CD8-positive, alpha-beta memory T cell (primary cell): Measurements from ENCODE around the gene RAET1E. TPM values are rescaled to one million over a fixed set of nuclear protein-coding genes. Genes with fewer than 3 reads are reported as not detected.
"Not testable (repeated sequence)": the region's sequence is repeated elsewhere in the genome, so short reads cannot be mapped to it uniquely, and the experiment has no call there.

Source experiments
- CTCF ChIA-PET: fragments of 350-600 bp; sonication (Branson Sonifier 250); formaldehyde crosslinking; loops from one replicate; lab custom pipeline; 2021; ENCODE audit warnings: antibody characterized with exemption; lab: Charles Lee
- POLR2A ChIA-PET: fragments of 350-600 bp; sonication (Branson Sonifier 250); formaldehyde crosslinking; loops from one replicate; lab custom pipeline; 2021; ENCODE audit warnings: antibody characterized with exemption; lab: Charles Lee
- DNase-seq, 5 donors: peaks; one replicate each; pipeline versions ENCODE4 v3.0.0 to v3.0.0-alpha.2; 2020 to 2022; ENCODE audit warnings: mixed read lengths in 1 of 5
- H3K27ac ChIP-seq: one replicate; pipeline ENCODE4 v1.7.0; 2013; ENCODE audit warnings: low read depth, mild to moderate bottlenecking, low read length, moderate library complexity
- H3K27me3 ChIP-seq: 2 replicates; pipeline ENCODE4 v1.7.0; 2013; ENCODE audit warnings: low read length, mild to moderate bottlenecking; ENCODE audit not compliant: insufficient read depth, poor library complexity, severe bottlenecking
- H3K36me3 ChIP-seq: 2 replicates; pipeline ENCODE4 v1.7.0; 2013; ENCODE audit warnings: mild to moderate bottlenecking, low read length, moderate library complexity; ENCODE audit not compliant: insufficient read depth
- H3K4me1 ChIP-seq: 2 replicates; pipeline ENCODE4 v1.7.0; 2013; ENCODE audit warnings: mild to moderate bottlenecking, low read length, moderate library complexity; ENCODE audit not compliant: insufficient read depth
- H3K4me3 ChIP-seq: 2 replicates; pipeline ENCODE4 v1.7.0; 2013; ENCODE audit warnings: mild to moderate bottlenecking, low read length
- H3K9me3 ChIP-seq: 2 replicates; pipeline ENCODE4 v1.7.0; 2013; ENCODE audit warnings: mild to moderate bottlenecking, low read length
- H3K27ac Mint-ChIP-seq, 8 donors: one replicate each; pipeline ENCODE4 v1.8.0; 2020 to 2021; ENCODE audit warnings: mixed read lengths in 8 of 8, mild to moderate bottlenecking in 6 of 8, inconsistent platforms in 3 of 8, moderate library complexity in 3 of 8
- H3K27me3 Mint-ChIP-seq, 2 donors: one replicate each; pipeline ENCODE4 v1.8.0; 2020 to 2021; ENCODE audit warnings: mixed read lengths in 2 of 2, mild to moderate bottlenecking in 1 of 2, moderate library complexity in 1 of 2
- H3K36me3 Mint-ChIP-seq, 3 donors: one replicate each; pipeline ENCODE4 v1.8.0; 2020 to 2021; ENCODE audit warnings: mixed read lengths in 3 of 3, inconsistent platforms in 1 of 3, mild to moderate bottlenecking in 1 of 3
- H3K4me1 Mint-ChIP-seq, 3 donors: one replicate each; pipeline ENCODE4 v1.8.0; 2020 to 2021; ENCODE audit warnings: mixed read lengths in 3 of 3, inconsistent platforms in 1 of 3, mild to moderate bottlenecking in 1 of 3
- H3K4me3 Mint-ChIP-seq, 7 donors: one replicate each; pipeline ENCODE4 v1.8.0; 2020 to 2021; ENCODE audit warnings: mixed read lengths in 7 of 7, mild to moderate bottlenecking in 6 of 7, moderate library complexity in 4 of 7, inconsistent platforms in 2 of 7
- H3K9me3 Mint-ChIP-seq, 5 donors: one replicate each; pipeline ENCODE4 v1.8.0; 2020 to 2022; ENCODE audit warnings: mixed read lengths in 5 of 5, mild to moderate bottlenecking in 3 of 5, moderate library complexity in 2 of 5, inconsistent platforms in 1 of 5
- polyA plus RNA-seq: library from polyadenylated mRNA; unstranded; fragments of 300-500 nt; fragmentation: Illumina TruSeq; gene quantifications from one replicate; pipeline ENCODE4 v1.2.3, GENCODE V29; 2021
- total RNA-seq, 2 experiments: library from RNA; stranded (reverse); gene quantifications; one replicate each; pipeline ENCODE4 v1.2.3, GENCODE V29; 2021

RAET1E gene
- total and polyA plus RNA-seq, 3 experiments from 2014 or later, result not detected

DNA sequence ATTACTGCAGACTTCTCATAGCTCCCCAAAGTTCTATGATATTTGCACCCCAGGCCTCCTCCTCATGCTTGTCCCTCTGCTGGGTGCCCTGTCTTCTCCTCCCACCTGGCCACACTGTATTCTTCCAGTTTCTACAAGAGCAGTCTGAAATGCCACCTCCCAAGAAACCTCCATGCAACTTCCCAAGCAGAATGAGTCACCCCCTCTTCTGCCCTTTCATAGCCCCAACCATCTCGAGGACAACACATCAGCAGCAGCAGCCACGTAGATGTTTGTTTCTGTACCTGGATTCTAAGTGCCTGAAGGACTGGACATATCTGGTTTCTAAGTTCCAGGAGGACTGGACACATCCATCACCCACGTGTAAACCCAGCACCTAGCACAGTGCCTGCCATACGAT lies 37.3 kb upstream of the RAET1E start:
- Mint-ChIP-seq H3K27ac (peak overlapping the region in 4 of 8 donors; percentile 2 to 35 (median 5)), H3K4me3 (no peak overlapping the region)

DNA sequence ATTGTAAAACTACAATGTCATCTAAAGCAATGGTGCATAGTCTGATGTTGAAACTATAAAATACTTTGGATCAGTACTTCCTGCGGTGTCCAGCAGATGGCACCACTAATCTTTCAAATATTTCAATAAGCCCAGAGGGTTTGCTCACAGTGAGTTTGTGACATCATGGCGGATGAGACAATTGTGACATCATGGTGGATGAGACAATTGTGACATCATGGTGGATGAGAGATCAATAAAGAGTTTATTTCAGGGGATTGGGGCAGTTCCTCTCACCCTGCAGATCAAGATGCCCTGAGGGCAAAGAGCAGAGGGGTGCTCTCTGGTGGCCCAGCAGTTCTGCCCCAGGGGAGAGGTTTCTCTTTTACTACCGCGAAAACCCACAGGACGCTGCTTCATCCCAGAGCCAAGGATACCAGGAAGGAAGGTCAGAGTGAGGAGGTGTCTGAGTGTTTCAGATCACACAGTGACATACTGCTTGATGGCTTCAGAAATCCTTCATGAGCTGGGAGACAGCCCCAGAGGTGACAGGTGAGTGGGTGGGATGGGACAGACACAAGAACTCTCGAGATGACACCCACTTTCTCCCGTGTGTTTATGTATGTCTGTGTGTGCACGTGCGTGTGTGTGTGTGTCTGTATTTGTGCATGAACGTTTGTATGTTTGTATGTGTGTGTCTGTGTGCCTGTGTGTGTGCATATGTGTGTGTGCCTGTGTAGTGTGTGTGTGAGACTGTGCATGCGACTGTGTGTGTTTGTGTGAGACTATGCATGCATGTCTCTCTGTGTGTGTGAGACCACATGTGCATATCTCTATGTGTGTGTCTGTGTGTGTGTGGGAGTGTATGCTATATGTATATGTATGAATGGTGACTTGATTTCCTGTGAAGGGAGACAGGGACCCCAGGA lies 36.6 kb upstream of the RAET1E start:
- Histone ChIP-seq H3K36me3 (no peaks in the 10 kb centered on the region), H3K27me3 (peaks cover 71% of the 10 kb centered on the region), H3K4me3 (no peak overlapping the region), H3K27ac (no peak overlapping the region), H3K4me1 (peaks cover 20% of the 10 kb centered on the region), H3K9me3 (no peaks in the 10 kb centered on the region)
- Mint-ChIP-seq H3K27ac (peak overlapping the region in 3 of 8 donors; percentile 6 to 48 (median 35)), H3K4me1 (peaks cover 13 to 19% (median 19%) of the 10 kb centered on the region in 3 donors), H3K27me3 (peaks cover 76 to 89% of the 10 kb centered on the region in 2 donors), H3K9me3 (no peaks in the 10 kb centered on the region), H3K4me3 (no peak overlapping the region), H3K36me3 (no peaks in the 10 kb centered on the region)
- POLR2A ChIA-PET, result no interaction called here
- peak; percentile 55 to 79 (median 64) for DNase-seq
- CTCF ChIA-PET, result interaction anchor here (1.0 to 1.8 kb wide), 3 partner anchors 73 to 82 kb away, joined by 4 to 7 read pairs (median 5); no protein-coding TSS in a partner anchor

More for the DNA sequence above, 37.3 kb upstream of the RAET1E start:
- Mint-ChIP-seq H3K9me3 (no peaks in the 10 kb centered on the region), H3K4me1 (peaks cover 13 to 25% (median 19%) of the 10 kb centered on the region in 3 donors), H3K27me3 (peaks cover 77 to 89% of the 10 kb centered on the region in 2 donors), H3K36me3 (no peaks in the 10 kb centered on the region)
- ChIA-PET CTCF (interaction anchor here (1.0 to 1.8 kb wide), 3 partner anchors 72 to 82 kb away, joined by 4 to 7 read pairs (median 5); no protein-coding TSS in a partner anchor), POLR2A (no interaction called here)
- Histone ChIP-seq H3K4me3 (no peak overlapping the region), H3K4me1 (peaks cover 21% of the 10 kb centered on the region), H3K27ac (no peak overlapping the region), H3K36me3 (no peaks in the 10 kb centered on the region), H3K27me3 (peaks cover 72% of the 10 kb centered on the region), H3K9me3 (no peaks in the 10 kb centered on the region)
- DNase-seq, result no peak

DNA sequence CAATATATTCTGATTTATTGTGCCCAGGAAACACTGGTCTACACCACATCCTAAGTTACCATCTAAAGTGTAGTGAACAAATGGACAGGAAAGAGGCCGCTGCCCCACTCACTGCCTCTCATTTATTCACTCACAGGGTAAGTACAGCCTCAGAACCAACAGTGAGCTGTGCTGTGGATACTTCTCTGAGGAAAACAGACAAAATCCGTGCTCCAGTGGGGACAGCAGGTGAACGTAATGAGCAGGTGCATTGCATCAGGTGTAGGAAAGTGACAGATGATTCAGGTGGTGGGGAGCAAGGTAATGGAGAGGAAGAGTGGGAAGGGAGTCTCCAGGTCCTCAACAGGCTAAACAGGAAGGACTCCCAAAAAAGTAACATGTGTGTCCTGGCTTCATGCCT lies 35.5 kb upstream of the RAET1E start:
- no peak overlapping the region for H3K4me3 Mint-ChIP-seq
- CTCF ChIA-PET, result interaction anchor here (1.7 kb wide), 1 partner anchor 84 kb away, joined by 4 read pairs; no protein-coding TSS in a partner anchor
- no peak overlapping the region for H3K4me3 ChIP-seq

DNA sequence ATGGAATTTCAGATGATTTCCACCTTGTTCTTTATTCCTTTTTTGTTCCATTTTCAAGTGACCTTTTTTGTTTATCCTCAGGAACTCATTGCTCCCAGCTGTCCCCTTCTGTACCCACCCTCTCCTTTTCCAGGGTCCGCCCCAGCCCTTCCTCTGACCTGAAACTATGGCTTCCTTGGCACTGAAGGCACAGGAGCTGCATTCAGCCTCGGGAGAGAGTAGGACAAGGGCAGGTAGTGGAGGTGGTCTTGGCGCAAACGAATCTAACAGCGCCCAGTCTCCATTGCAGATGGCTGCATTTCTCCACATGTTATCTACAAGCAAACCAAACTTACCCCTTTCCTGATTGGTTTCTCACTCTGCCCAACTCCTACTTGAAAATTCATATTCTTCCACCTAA lies 35.1 kb upstream of the RAET1E start:
- no peak for DNase-seq
- ChIA-PET CTCF (interaction anchor here (1.7 kb wide), 1 partner anchor 84 kb away, joined by 4 read pairs; no protein-coding TSS in a partner anchor), POLR2A (no interaction called here)
- H3K27ac Mint-ChIP-seq, result no peak overlapping the region
- Histone ChIP-seq H3K4me3 (no peak overlapping the region), H3K27me3 (peaks cover 65% of the 10 kb centered on the region), H3K9me3 (no peaks in the 10 kb centered on the region), H3K36me3 (no peaks in the 10 kb centered on the region), H3K27ac (no peak overlapping the region), H3K4me1 (peaks cover 6% of the 10 kb centered on the region)
- peaks cover 80 to 96% of the 10 kb centered on the region in 2 donors for H3K27me3 Mint-ChIP-seq
- H3K9me3 Mint-ChIP-seq, result no peaks in the 10 kb centered on the region
- peak overlapping the region in 1 of 7 donors; percentile 28 for H3K4me3 Mint-ChIP-seq
- no peaks in the 10 kb centered on the region for H3K36me3 Mint-ChIP-seq
- H3K4me1 Mint-ChIP-seq, result peaks cover 4 to 7% (median 4%) of the 10 kb centered on the region in 3 donors

More for the DNA sequence above, 35.5 kb upstream of the RAET1E start:
- Histone ChIP-seq H3K36me3 (no peaks in the 10 kb centered on the region), H3K27me3 (peaks cover 68% of the 10 kb centered on the region), H3K4me1 (peaks cover 10% of the 10 kb centered on the region), H3K9me3 (no peaks in the 10 kb centered on the region), H3K27ac (no peak overlapping the region)
- peaks cover 76 to 92% of the 10 kb centered on the region in 2 donors for H3K27me3 Mint-ChIP-seq
- no peaks in the 10 kb centered on the region for H3K36me3 Mint-ChIP-seq
- H3K4me1 Mint-ChIP-seq, result peaks cover 6 to 10% (median 8%) of the 10 kb centered on the region in 3 donors
- POLR2A ChIA-PET, result no interaction called here
- no peak for DNase-seq
- no peaks in the 10 kb centered on the region for H3K9me3 Mint-ChIP-seq
- H3K27ac Mint-ChIP-seq, result no peak overlapping the region

DNA sequence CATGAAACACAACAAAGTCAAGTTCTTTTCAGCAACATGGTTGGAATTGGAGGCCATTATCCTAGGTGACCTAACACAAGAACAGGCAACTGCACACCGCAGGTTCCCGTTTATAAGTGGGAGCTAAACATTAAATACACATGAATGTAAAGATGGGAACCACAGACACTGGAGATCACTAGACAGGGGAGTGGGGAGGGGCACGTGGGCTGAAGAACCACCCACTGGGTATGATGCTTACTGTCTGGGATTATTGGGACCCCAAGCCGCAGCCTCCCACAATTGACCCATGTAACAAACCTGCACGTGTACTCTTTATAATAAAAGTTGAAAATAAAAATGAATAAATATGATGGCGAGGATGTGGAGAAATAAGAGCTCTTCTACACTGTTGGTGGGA lies 33.6 kb upstream of the RAET1E start:
- POLR2A ChIA-PET, result no interaction called here
- Histone ChIP-seq H3K27me3 (peaks cover 55% of the 10 kb centered on the region), H3K4me1 (peaks cover under 1% of the 10 kb centered on the region), H3K36me3 (no peaks in the 10 kb centered on the region), H3K9me3 (no peaks in the 10 kb centered on the region), H3K27ac (no peak overlapping the region), H3K4me3 (no peak overlapping the region)
- H3K4me1 Mint-ChIP-seq, result peaks cover under 1 to 1% (median under 1%) of the 10 kb centered on the region in 3 donors
- no peak overlapping the region for H3K27ac Mint-ChIP-seq
- CTCF ChIA-PET, result interaction anchor here (1.0 to 1.4 kb wide), 3 partner anchors 79 to 86 kb away, joined by 3 to 4 read pairs (median 3); no protein-coding TSS in a partner anchor
- H3K4me3 Mint-ChIP-seq, result no peak overlapping the region
- no peak for DNase-seq
- no peaks in the 10 kb centered on the region for H3K36me3 Mint-ChIP-seq
- H3K27me3 Mint-ChIP-seq, result peaks cover 76 to 95% of the 10 kb centered on the region in 2 donors
- H3K9me3 Mint-ChIP-seq, result no peaks in the 10 kb centered on the region

DNA sequence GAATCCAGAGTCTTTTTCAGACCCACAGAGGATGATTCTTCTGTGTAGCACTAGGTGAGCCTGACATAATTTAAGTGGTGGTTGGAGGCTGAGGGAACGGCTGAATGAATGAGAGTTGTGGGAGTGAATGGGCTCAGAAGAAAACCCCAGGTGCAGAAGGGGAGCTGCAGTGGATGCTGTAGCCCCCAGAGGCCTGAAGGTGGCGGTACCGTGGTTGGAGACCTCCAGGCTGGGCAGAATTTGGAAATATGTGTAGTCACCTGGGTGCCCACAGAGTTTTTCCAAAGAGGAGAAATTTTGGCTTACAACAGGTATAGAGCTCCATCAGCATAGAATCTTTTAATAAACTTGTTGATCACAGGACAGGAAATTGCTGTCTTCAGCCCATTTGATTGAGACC lies 31.5 kb upstream of the RAET1E start:
- Mint-ChIP-seq H3K4me3 (no peak overlapping the region), H3K9me3 (no peaks in the 10 kb centered on the region), H3K27ac (peak overlapping the region in 1 of 8 donors; percentile 15), H3K36me3 (no peaks in the 10 kb centered on the region), H3K27me3 (peaks cover 73 to 90% of the 10 kb centered on the region in 2 donors), H3K4me1 (peaks cover 8 to 13% (median 12%) of the 10 kb centered on the region in 3 donors)
- Histone ChIP-seq H3K9me3 (no peaks in the 10 kb centered on the region), H3K27me3 (peaks cover 52% of the 10 kb centered on the region), H3K27ac (no peak overlapping the region), H3K4me1 (peaks cover 14% of the 10 kb centered on the region), H3K4me3 (no peak overlapping the region), H3K36me3 (no peaks in the 10 kb centered on the region)
- POLR2A ChIA-PET, result no interaction called here
- CTCF ChIA-PET, result no interaction called here
- DNase-seq, result no peak

DNA sequence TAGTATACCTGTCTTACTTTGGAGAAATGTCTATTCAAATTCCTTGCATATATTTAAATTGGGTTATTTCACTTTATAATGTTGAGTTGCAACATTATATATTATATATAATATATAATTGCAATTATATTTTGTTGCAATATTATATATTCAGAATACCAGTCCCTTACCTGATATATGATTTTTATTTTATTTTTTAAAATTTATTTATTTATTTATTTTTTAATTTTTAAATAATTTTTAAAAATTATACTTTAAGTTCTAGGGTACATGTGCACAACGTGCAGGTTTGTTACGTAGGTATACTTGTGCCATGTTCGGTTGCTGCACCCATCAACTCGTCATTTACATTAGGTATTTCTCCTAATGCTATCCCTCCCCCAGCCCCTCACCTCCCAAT lies 29.1 kb upstream of the RAET1E start:
- H3K4me3 ChIP-seq, H3K36me3 Mint-ChIP-seq, CTCF ChIA-PET, H3K27ac ChIP-seq, DNase-seq, H3K4me3 Mint-ChIP-seq, H3K27ac Mint-ChIP-seq, H3K9me3 ChIP-seq, H3K9me3 Mint-ChIP-seq, POLR2A ChIA-PET, H3K36me3 ChIP-seq: not testable (repeated sequence)
- Mint-ChIP-seq H3K4me1 (peaks cover 23 to 33% (median 26%) of the 10 kb centered on the region in 3 donors), H3K27me3 (peaks cover 80 to 92% of the 10 kb centered on the region in 2 donors)
- peaks cover 58% of the 10 kb centered on the region for H3K27me3 ChIP-seq
- H3K4me1 ChIP-seq, result peaks cover 20% of the 10 kb centered on the region
